SK-N-SH treated with all-trans-retinoic acid at 6 μM for 48 hours (cell line): ENCODE data around the gene NF1.

Source experiments
- ATAC-seq: fragments of 200-7000 bp; cut with Tn5 transposase; 3 replicates; pipeline ENCODE4 v1.9.1; 2020; ENCODE audit warnings: mild to moderate bottlenecking, moderate library complexity
- ARNTL ChIP-seq: fragments of 450-650 bp; formaldehyde crosslinking; IDR thresholded peaks from 2 replicates; pipeline ENCODE4 v1.5.0; 2020; ENCODE audit warnings: low read depth, mild to moderate bottlenecking, moderate library complexity, borderline replicate concordance
- BACH2 ChIP-seq: fragments of 250-450 bp; sonication (Bioruptor Pico); IDR thresholded peaks from 2 replicates; pipeline ENCODE4 v1.9.0; 2021; ENCODE audit warnings: mild to moderate bottlenecking, borderline replicate concordance
- CSDC2 ChIP-seq: fragments of 250-450 bp; sonication (Bioruptor Pico); IDR thresholded peaks from 2 replicates; pipeline ENCODE4 v1.5.0; 2020; ENCODE audit warnings: mild to moderate bottlenecking, moderate library complexity
- CSRNP3 ChIP-seq: fragments of 250-450 bp; sonication (Bioruptor Pico); IDR thresholded peaks from 2 replicates; pipeline ENCODE4 v1.5.1; 2021; ENCODE audit warnings: mild to moderate bottlenecking, moderate library complexity
- ESRRG ChIP-seq: fragments of 250-450 bp; sonication (Bioruptor Pico); IDR thresholded peaks from 2 replicates; pipeline ENCODE4 v1.6.1; 2021; ENCODE audit warnings: mild to moderate bottlenecking
- GLIS3 ChIP-seq: fragments of 250-450 bp; sonication (Bioruptor Pico); IDR thresholded peaks from 2 replicates; pipeline ENCODE4 v1.5.0; 2020; ENCODE audit warnings: mild to moderate bottlenecking, moderate library complexity
- ISL1 ChIP-seq: fragments of 250-450 bp; sonication (Bioruptor Pico); IDR thresholded peaks from 2 replicates; pipeline ENCODE4 v2.1.2; 2022; ENCODE audit warnings: mild to moderate bottlenecking, moderate library complexity
- OSR1 ChIP-seq: fragments of 250-450 bp; sonication (Bioruptor Pico); IDR thresholded peaks from 2 replicates; pipeline ENCODE4 v1.8.0; 2022; ENCODE audit warnings: moderate library complexity, mild to moderate bottlenecking, inconsistent platforms
- PATZ1 ChIP-seq: fragments of 250-450 bp; sonication (Bioruptor Pico); IDR thresholded peaks from 2 replicates; pipeline ENCODE4 v1.8.0; 2020; ENCODE audit warnings: mild to moderate bottlenecking, moderate library complexity, borderline replicate concordance
- POU6F1 ChIP-seq: fragments of 250-450 bp; sonication (Bioruptor Pico); IDR thresholded peaks from 2 replicates; pipeline ENCODE4 v1.8.0; 2021; ENCODE audit warnings: low read depth, mild to moderate bottlenecking, moderate library complexity, borderline replicate concordance
- PPARA ChIP-seq: fragments of 250-450 bp; sonication (Bioruptor Pico); IDR thresholded peaks from 2 replicates; pipeline ENCODE4 v1.5.0; 2020; ENCODE audit warnings: mild to moderate bottlenecking, borderline replicate concordance
- RARB ChIP-seq: fragments of 250-450 bp; sonication (Bioruptor Pico); IDR thresholded peaks from 2 replicates; pipeline ENCODE4 v1.8.0; 2021; ENCODE audit warnings: mild to moderate bottlenecking, moderate library complexity
- SNAI2 ChIP-seq: fragments of 250-450 bp; sonication (Bioruptor Pico); IDR thresholded peaks from 2 replicates; pipeline ENCODE4 v1.5.0; 2020; ENCODE audit warnings: mild to moderate bottlenecking, moderate library complexity
- TCF4 ChIP-seq: fragments of 250-450 bp; sonication (Bioruptor Pico); IDR thresholded peaks from 2 replicates; pipeline ENCODE4 v1.8.0; 2021; ENCODE audit warnings: mild to moderate bottlenecking, moderate library complexity, borderline replicate concordance
- TSHZ2 ChIP-seq: fragments of 250-450 bp; sonication (Bioruptor Pico); IDR thresholded peaks from 2 replicates; pipeline ENCODE4 v1.5.0; 2020; ENCODE audit warnings: mild to moderate bottlenecking, moderate library complexity
- ZC3H10 ChIP-seq: fragments of 250-450 bp; sonication (Bioruptor Pico); IDR thresholded peaks from 2 replicates; pipeline ENCODE4 v1.5.1; 2021; ENCODE audit warnings: mild to moderate bottlenecking, moderate library complexity
- ZFP3 ChIP-seq: fragments of 250-450 bp; sonication (Bioruptor Pico); IDR thresholded peaks from 2 replicates; pipeline ENCODE4 v1.5.0; 2020; ENCODE audit warnings: mild to moderate bottlenecking, moderate library complexity
- ZFP30 ChIP-seq: fragments of 450-650 bp; formaldehyde crosslinking; IDR thresholded peaks from 2 replicates; pipeline ENCODE4 v1.5.0; 2022; ENCODE audit warnings: mild to moderate bottlenecking, moderate library complexity
- ZNF70 ChIP-seq: fragments of 450-650 bp; formaldehyde crosslinking; IDR thresholded peaks from 2 replicates; pipeline ENCODE4 v1.5.0; 2020; ENCODE audit warnings: mild to moderate bottlenecking, moderate library complexity
- TF ChIP-seq, protein P1 (sequence below): fragments of 250-450 bp; sonication (Bioruptor Pico); IDR thresholded peaks from 2 replicates; pipeline ENCODE4 v1.5.1; 2020; ENCODE audit warnings: low read depth, mild to moderate bottlenecking, moderate library complexity

The NF1 gene

DNA sequence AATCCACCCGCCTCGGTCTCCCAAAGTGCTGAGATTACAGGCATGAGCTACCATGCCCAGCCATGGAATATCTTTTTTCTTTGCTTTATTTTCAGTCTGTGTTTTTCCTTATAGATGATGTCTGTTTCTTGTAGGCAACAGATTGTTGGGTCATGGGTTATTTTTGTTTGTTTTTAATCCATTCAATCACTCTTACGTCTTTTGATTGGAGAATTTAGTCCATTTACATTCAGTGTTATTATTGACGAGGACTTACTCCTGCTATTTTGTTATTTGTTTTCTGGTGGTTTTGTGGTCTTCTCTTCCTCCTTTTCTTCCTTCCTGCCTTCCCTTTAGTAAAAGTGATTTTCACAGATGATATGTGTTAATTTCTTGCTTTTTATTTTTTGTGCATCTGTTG is 146.3 kb downstream of the NF1 start (continued):
- no peak for TF ChIP-seq ZFP3 (CRISPR knock-in tag)
- TF ChIP-seq BACH2 (CRISPR knock-in tag), result no peak
- TF ChIP-seq PATZ1 (CRISPR knock-in tag), result no peak

GRCh38 chr17:31248986-31249834 is 154.4 kb downstream of the NF1 start:
- peak; percentile 84 for ATAC-seq
- peak; percentile 75 for TF ChIP-seq ISL1
- TF ChIP-seq TCF4, result no peak

- ATAC-seq, result peak; percentile 8; the same call in 1 of the 3 replicates
- TF ChIP-seq ISL1 (no peak), OSR1 (CRISPR knock-in tag) (no peak), BACH2 (CRISPR knock-in tag) (no peak), GLIS3 (CRISPR knock-in tag) (no peak), TSHZ2 (CRISPR knock-in tag) (no peak), SNAI2 (CRISPR knock-in tag) (no peak), PPARA (CRISPR knock-in tag) (no peak), POU6F1 (no peak), CSDC2 (CRISPR knock-in tag) (no peak), ARNTL (no peak), ZC3H10 (CRISPR knock-in tag) (no peak), ZFP3 (CRISPR knock-in tag) (no peak), CSRNP3 (CRISPR knock-in tag) (no peak), ZNF70 (CRISPR knock-in tag) (no peak), ZFP30 (CRISPR knock-in tag) (no peak), RARB (CRISPR knock-in tag) (no peak), ESRRG (CRISPR knock-in tag) (no peak), PATZ1 (CRISPR knock-in tag) (no peak)
- TF ChIP-seq, protein P1, sequence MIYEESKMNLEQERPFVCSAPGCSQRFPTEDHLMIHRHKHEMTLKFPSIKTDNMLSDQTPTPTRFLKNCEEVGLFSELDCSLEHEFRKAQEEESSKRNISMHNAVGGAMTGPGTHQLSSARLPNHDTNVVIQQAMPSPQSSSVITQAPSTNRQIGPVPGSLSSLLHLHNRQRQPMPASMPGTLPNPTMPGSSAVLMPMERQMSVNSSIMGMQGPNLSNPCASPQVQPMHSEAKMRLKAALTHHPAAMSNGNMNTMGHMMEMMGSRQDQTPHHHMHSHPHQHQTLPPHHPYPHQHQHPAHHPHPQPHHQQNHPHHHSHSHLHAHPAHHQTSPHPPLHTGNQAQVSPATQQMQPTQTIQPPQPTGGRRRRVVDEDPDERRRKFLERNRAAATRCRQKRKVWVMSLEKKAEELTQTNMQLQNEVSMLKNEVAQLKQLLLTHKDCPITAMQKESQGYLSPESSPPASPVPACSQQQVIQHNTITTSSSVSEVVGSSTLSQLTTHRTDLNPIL (CRISPR knock-in tag), result no peak
- TF ChIP-seq, all 23 proteins: peak for 0
Observed at GRCh38 chr17:31249835-31250141, 155.0 kb downstream of the NF1 start.
